Activated CD8-positive, alpha-beta T cell treated with anti-CD3 and anti-CD28 coated beads for 36 hours (primary cell): ENCODE data around the gene PTDSS2. TPM values are rescaled to one million over a fixed set of nuclear protein-coding genes. Genes with fewer than 3 reads are reported as not detected.
"Not testable (repeated sequence)": the region's sequence is repeated elsewhere in the genome, so short reads cannot be mapped to it uniquely, and the experiment has no call there.

ENCODE experiments used
- ATAC-seq: fragments of 200-7000 bp; cut with Tn5 transposase; one replicate; pipeline ENCODE4 v1.10.0; 2021; ENCODE audit warnings: mild to moderate bottlenecking, moderate library complexity
- CTCF ChIA-PET: fragments of 350-600 bp; sonication (Branson Sonifier 250); formaldehyde crosslinking; loops from one replicate; lab custom pipeline; 2021; ENCODE audit warnings: antibody characterized with exemption; lab: Charles Lee
- POLR2A ChIA-PET: fragments of 350-600 bp; sonication (Branson Sonifier 250); formaldehyde crosslinking; loops from one replicate; lab custom pipeline; 2021; ENCODE audit warnings: antibody characterized with exemption; lab: Charles Lee
- DNase-seq: peaks from one replicate; pipeline ENCODE4 v3.0.0-alpha.2; 2020
- H3K27ac Mint-ChIP-seq: one replicate; pipeline ENCODE4 v1.8.0; 2021; ENCODE audit warnings: mild to moderate bottlenecking, mixed read lengths
- H3K27me3 Mint-ChIP-seq: one replicate; pipeline ENCODE4 v1.8.0; 2021; ENCODE audit warnings: mixed read lengths
- H3K36me3 Mint-ChIP-seq: one replicate; pipeline ENCODE4 v1.8.0; 2021; ENCODE audit warnings: low read depth, mixed read lengths
- H3K4me1 Mint-ChIP-seq: one replicate; pipeline ENCODE4 v1.8.0; 2021; ENCODE audit warnings: low read depth, mixed read lengths
- H3K4me3 Mint-ChIP-seq: one replicate; pipeline ENCODE4 v1.8.0; 2021; ENCODE audit warnings: mild to moderate bottlenecking, moderate library complexity, mixed read lengths
- H3K9me3 Mint-ChIP-seq: one replicate; pipeline ENCODE4 v1.8.0; 2021; ENCODE audit warnings: mixed read lengths
- CTCF ChIP-seq: fragments of 200-600 bp; IDR thresholded peaks from one replicate; pipeline ENCODE4 v1.8.0; 2022; ENCODE audit warnings: antibody characterized with exemption, mild to moderate bottlenecking
- intact Hi-C: fragments of 100-400 bp; cut with micrococcal nuclease; formaldehyde crosslinking; loops from one replicate; pipeline ENCODE4 v1.10.0; 2022
- total RNA-seq, 2 experiments: library from RNA; stranded (reverse); gene quantifications; one replicate each; pipeline ENCODE4 v1.2.3, GENCODE V29; 2021

Gene PTDSS2
- total RNA-seq, 2 experiments from 2014 or later: 17.4 to 18.0 TPM

GRCh38 chr11:407651-408123, 42.4 kb upstream of the PTDSS2 start:
- intact Hi-C loops: no loop called here

GRCh38 chr11:408154-409007, 41.7 kb upstream of the PTDSS2 start:
- intact Hi-C loops: no loop called here
- no peak overlapping the region for H3K27ac Mint-ChIP-seq
- no peak for TF ChIP-seq CTCF
- DNase-seq: no peak
- no peak for ATAC-seq
- no peak overlapping the region for H3K4me3 Mint-ChIP-seq
- no peaks in the 10 kb centered on the region for H3K9me3 Mint-ChIP-seq
- no peaks in the 10 kb centered on the region for H3K27me3 Mint-ChIP-seq
- H3K36me3 Mint-ChIP-seq: no peaks in the 10 kb centered on the region
- POLR2A ChIA-PET: interaction anchor here (0.7 to 2.7 kb wide), 4 partner anchors 8 to 53 kb away, joined by 3 to 9 read pairs (median 4); partner anchors contain the start of gene PTDSS2
- H3K4me1 Mint-ChIP-seq: peaks cover 10% of the 10 kb centered on the region
- CTCF ChIA-PET: interaction anchor here (3.5 kb wide), 1 partner anchor 40 kb away, joined by 26 read pairs; no protein-coding TSS in a partner anchor

More at GRCh38 chr11:407651-408123, 42.4 kb upstream of the PTDSS2 start:
- Mint-ChIP-seq H3K9me3 (no peaks in the 10 kb centered on the region), H3K4me3 (no peak overlapping the region), H3K27me3 (no peaks in the 10 kb centered on the region), H3K27ac (no peak overlapping the region), H3K4me1 (peaks cover 5% of the 10 kb centered on the region), H3K36me3 (no peaks in the 10 kb centered on the region)
- ChIA-PET POLR2A (interaction anchor here (0.7 to 2.7 kb wide), 4 partner anchors 9 to 95 kb away, joined by 3 to 9 read pairs (median 3); partner anchors contain the start of gene PTDSS2), CTCF (interaction anchor here (0.9 to 3.5 kb wide), 3 partner anchors 38 to 99 kb away, joined by 3 to 26 read pairs (median 3); partner anchors contain the start of gene RNH1)
- TF ChIP-seq CTCF: no peak
- no peak for DNase-seq
- no peak for ATAC-seq

- Mint-ChIP-seq H3K27me3 (no peaks in the 10 kb centered on the region), H3K9me3 (no peaks in the 10 kb centered on the region), H3K4me1 (peaks cover 12% of the 10 kb centered on the region), H3K27ac (no peak overlapping the region), H3K4me3 (no peak overlapping the region), H3K36me3 (no peaks in the 10 kb centered on the region)
- ATAC-seq (no peak), DNase-seq (no peak)
- CTCF ChIA-PET: interaction anchor here (0.7 to 3.5 kb wide), 2 partner anchors 10 to 40 kb away, joined by 3 to 26 read pairs; no protein-coding TSS in a partner anchor
- intact Hi-C loops: no loop called here
- POLR2A ChIA-PET: interaction anchor here (1.6 kb wide), 1 partner anchor 39 kb away, joined by 6 read pairs; no protein-coding TSS in a partner anchor
- no peak for TF ChIP-seq CTCF
Measured at GRCh38 chr11:409008-409599, 41.0 kb upstream of the PTDSS2 start.

GRCh38 chr11:409600-410483, 40.2 kb upstream of the PTDSS2 start:
- Mint-ChIP-seq H3K36me3 (no peaks in the 10 kb centered on the region), H3K27me3 (no peaks in the 10 kb centered on the region), H3K4me1 (peaks cover 19% of the 10 kb centered on the region), H3K9me3 (no peaks in the 10 kb centered on the region), H3K4me3 (no peak overlapping the region), H3K27ac (no peak overlapping the region)
- no peak for TF ChIP-seq CTCF
- CTCF ChIA-PET: interaction anchor here (0.6 to 3.5 kb wide), 3 partner anchors 11 to 39 kb away, joined by 3 to 26 read pairs (median 3); no protein-coding TSS in a partner anchor
- DNase-seq: no peak
- ATAC-seq: no peak
- POLR2A ChIA-PET: interaction anchor here (1.6 kb wide), 1 partner anchor 39 kb away, joined by 6 read pairs; no protein-coding TSS in a partner anchor
- intact Hi-C loops: no loop called here

- ChIA-PET CTCF (interaction anchor here (0.6 kb wide), 2 partner anchors 28 to 37 kb away, joined by 3 read pairs; no protein-coding TSS in a partner anchor), POLR2A (interaction anchor here (0.6 kb wide), 1 partner anchor 207 kb away, joined by 3 read pairs; no protein-coding TSS in a partner anchor)
- DNase-seq, H3K27ac Mint-ChIP-seq, H3K4me3 Mint-ChIP-seq, H3K9me3 Mint-ChIP-seq, H3K36me3 Mint-ChIP-seq, intact Hi-C loops, H3K27me3 Mint-ChIP-seq, ATAC-seq: not testable (repeated sequence)
- H3K4me1 Mint-ChIP-seq: peaks cover 22% of the 10 kb centered on the region
Measured at GRCh38 chr11:410711-411110, 39.4 kb upstream of the PTDSS2 start.

- peaks cover 27% of the 10 kb centered on the region for H3K4me1 Mint-ChIP-seq
- ATAC-seq, H3K27ac Mint-ChIP-seq, DNase-seq, H3K9me3 Mint-ChIP-seq, H3K27me3 Mint-ChIP-seq, H3K36me3 Mint-ChIP-seq, H3K4me3 Mint-ChIP-seq, intact Hi-C loops: not testable (repeated sequence)
- POLR2A ChIA-PET: interaction anchor here (0.6 kb wide), 1 partner anchor 207 kb away, joined by 3 read pairs; no protein-coding TSS in a partner anchor
- CTCF ChIA-PET: interaction anchor here (0.6 to 1.0 kb wide), 2 partner anchors 36 to 37 kb away, joined by 3 to 4 read pairs; no protein-coding TSS in a partner anchor
Measured at GRCh38 chr11:411520-411919, 38.6 kb upstream of the PTDSS2 start.
